GM19463 (cell line): ENCODE results near the gene DENND2A.
"Not testable (repeated sequence)": the region's sequence is repeated elsewhere in the genome, so short reads cannot be mapped to it uniquely, and the experiment has no call there.

ENCODE experiments used
- ATAC-seq: cut with Tn5 transposase; IDR thresholded peaks from one replicate; pipeline ENCODE4 v1.9.1; 2021; ENCODE audit warnings: mild to moderate bottlenecking, moderate library complexity; ENCODE audit not compliant: unreplicated experiment

The DENND2A gene, protein sequence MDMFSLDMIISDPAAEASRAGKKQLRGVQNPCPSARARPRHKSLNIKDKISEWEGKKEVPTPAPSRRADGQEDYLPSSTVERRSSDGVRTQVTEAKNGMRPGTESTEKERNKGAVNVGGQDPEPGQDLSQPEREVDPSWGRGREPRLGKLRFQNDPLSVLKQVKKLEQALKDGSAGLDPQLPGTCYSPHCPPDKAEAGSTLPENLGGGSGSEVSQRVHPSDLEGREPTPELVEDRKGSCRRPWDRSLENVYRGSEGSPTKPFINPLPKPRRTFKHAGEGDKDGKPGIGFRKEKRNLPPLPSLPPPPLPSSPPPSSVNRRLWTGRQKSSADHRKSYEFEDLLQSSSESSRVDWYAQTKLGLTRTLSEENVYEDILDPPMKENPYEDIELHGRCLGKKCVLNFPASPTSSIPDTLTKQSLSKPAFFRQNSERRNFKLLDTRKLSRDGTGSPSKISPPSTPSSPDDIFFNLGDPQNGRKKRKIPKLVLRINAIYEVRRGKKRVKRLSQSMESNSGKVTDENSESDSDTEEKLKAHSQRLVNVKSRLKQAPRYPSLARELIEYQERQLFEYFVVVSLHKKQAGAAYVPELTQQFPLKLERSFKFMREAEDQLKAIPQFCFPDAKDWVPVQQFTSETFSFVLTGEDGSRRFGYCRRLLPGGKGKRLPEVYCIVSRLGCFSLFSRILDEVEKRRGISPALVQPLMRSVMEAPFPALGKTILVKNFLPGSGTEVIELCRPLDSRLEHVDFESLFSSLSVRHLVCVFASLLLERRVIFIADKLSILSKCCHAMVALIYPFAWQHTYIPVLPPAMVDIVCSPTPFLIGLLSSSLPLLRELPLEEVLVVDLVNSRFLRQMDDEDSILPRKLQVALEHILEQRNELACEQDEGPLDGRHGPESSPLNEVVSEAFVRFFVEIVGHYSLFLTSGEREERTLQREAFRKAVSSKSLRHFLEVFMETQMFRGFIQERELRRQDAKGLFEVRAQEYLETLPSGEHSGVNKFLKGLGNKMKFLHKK

DNA sequence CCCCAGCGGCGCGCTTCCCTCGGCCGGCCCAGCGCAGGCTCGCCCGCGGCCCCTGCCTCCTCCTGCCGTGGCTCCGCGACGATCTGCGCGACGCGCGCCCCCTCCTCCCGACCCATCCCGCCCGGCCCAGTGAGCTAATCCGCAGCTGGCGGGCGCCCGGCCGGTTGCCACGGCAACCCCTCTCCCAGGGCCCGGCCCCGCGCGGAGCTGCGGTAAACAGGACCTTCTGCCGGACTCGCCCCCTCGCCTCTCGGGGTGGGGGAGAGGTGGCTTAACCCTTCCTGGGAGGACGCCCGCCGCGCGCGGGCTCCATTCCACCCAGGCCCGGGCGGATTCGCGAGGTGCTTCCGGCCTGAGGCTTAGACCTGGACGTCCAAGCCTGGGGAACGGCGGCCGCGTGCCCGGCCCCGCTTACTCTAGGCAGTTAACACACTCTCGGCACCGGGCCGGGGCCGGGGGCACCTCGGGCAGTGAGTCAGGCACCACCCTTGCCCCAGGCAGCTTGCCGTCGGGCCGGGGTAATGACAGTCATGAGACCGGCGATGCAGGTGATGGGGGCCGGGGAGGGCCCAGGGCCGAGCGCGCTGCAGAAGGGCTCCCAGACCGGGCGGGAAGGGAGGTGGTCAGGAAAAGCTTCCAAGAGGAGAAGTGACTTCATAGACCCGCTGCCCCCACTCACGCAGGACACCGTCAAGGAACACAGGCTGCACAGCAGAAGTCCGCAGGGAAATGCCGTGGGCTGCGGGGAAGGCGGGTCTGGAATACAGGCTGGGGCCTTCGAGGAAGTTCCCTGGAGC lies at the start of gene DENND2A:
Gene DENND2A, minus strand, starts transcription at position 87 of the 797 bp plus-strand sequence. CDS start 38,416 bp downstream, outside the sequence.
- ATAC-seq = no peak

GRCh38 chr7:140689199-140690152 lies 48.9 kb upstream of the DENND2A start:
- no peak for ATAC-seq

- no peak for ATAC-seq
Measured at GRCh38 chr7:140688341-140688740, 47.7 kb upstream of the DENND2A start.

DNA sequence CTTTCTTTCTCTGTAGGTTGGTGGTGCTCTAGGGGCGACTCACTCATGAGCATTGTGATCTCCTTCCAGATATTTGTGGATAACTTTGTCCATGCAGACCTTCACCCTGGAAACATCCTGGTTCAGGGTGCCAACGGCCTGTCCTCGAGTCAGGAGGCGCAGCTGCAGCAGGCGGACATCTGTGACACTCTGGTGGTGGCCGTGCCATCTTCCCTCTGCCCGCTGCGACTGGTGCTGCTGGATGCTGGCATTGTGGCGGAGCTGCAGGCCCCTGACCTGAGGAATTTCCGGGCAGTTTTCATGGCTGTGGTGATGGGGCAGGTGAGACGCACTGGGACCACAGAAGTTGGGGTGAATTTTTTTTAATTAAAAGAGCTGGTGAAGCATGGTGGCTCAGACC lies 46.3 kb upstream of the DENND2A start:
- no peak for ATAC-seq

- no peak for ATAC-seq
Measured at GRCh38 chr7:140685407-140686087, 44.9 kb upstream of the DENND2A start.

DNA sequence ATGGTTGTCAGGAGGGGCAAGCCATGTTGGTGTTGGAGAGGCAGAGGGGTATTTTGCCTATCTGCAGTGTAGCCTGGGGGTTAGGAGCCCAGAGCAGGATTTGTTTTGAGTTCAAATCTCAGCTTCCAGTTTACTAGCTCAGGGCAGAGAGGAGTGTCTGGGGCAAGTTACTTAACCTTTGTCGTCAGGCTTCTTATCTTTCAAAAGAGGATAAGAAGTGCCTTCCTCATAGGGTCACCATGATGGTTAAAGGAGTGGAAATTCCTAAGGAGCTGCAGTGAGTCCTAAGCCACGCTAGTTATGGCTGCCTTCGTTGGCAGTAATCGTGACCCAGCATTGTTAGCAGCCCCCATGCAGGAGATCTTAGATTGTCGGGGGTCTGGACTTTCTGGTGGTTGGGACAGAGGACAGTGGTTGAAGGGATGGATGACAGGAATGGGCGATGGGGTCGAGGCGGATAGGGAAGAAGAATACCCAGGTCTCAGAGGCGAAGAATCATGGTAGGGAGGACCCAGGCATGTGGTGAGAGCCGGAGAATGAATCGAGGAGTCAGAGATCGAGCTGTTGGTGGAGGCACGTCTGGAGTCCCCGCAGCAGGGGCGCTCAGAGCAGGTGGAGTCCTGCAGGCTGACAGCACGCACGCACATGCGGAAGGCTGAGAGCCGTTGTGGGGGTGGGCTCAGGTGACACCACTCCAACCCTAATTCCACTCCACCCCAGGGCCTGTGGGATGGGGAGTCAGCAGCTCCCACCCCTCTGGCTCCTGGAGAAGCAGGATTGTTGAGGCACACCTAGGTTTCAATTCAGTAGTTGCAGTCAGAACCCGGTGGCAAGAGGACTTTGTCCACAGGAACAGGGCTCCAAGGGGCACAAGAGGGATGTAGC lies 43.7 kb upstream of the DENND2A start:
- ATAC-seq = no peak

DNA sequence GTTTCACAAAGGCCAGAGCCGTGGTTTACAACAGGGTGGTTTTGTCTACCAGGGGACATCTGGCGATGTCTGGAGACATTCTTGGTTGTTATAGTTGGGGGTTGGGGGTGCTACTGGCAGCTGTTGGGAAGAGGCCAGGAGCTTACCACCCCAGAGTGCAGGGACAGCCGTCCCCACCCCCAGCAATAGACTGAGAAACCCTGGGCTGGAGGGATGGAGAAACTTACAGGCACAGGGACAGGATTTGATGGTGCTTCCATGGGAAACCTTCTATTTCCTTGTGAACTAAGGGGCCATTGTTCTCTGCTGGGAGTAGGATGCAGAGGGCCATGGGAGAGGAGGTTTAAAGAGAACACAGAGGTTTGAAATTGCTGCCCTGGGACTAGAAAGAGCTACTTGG lies 43.0 kb upstream of the DENND2A start:
- ATAC-seq = no peak

DNA sequence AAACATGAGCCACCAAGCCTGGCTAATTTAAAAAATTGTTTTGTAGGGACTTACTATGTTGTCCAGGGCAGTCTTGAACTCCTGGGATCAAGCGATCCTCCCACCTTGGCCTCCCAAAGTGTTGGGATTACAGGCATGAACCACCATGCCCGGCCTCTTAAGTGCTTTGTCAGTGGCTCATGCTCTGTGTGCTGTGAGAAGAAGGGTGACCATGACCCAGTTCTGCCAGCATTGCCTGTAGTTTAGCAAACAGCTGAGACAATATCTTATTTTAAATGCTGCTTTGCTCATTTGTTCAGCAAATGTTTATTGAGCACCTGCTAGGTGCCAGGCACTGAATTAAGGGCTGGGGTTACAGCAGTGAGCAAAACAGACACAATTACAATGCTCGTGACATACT lies 41.2 kb upstream of the DENND2A start:
- ATAC-seq = no peak

GRCh38 chr7:140680886-140681285 lies 40.3 kb upstream of the DENND2A start:
- no peak for ATAC-seq

GRCh38 chr7:140679186-140679585 lies 38.6 kb upstream of the DENND2A start:
- ATAC-seq = no peak

GRCh38 chr7:140678816-140679130 lies 38.2 kb upstream of the DENND2A start:
- ATAC-seq = no peak

DNA sequence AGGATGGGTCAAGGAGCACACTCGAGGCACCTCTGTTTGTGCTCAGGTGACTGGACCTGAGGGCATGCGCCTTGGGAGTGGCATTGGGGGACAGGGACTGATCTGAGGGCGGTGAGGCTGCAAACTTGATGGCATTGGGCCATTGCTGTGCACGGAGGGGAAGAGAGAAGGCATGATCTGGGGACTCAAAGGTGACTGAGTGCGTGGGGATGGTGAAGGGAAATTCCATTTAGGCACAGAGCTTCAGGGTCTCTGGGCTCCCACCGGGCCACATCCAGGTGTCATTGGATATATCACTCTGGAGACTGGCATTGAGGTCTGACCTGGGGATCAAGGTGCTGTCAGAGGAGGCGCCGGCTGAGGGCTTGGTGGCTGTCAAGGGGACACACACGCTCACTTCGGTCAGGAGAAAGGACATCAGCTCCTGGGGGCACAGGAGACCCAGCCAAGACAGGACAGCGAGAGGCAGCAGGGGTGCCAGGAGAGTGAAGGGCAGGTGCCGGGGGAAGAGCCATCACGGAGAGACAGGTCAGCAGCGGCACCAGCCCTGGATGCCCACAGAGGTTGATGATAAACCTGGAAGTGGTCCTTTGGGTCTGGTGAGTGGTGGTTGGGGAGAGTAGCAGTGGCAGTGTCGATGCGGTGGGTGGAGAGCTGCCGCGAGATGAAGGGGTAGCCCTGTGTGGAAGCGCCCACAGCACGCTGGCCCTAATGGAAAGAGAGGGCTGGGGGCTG lies 37.6 kb upstream of the DENND2A start:
- ATAC-seq = no peak

DNA sequence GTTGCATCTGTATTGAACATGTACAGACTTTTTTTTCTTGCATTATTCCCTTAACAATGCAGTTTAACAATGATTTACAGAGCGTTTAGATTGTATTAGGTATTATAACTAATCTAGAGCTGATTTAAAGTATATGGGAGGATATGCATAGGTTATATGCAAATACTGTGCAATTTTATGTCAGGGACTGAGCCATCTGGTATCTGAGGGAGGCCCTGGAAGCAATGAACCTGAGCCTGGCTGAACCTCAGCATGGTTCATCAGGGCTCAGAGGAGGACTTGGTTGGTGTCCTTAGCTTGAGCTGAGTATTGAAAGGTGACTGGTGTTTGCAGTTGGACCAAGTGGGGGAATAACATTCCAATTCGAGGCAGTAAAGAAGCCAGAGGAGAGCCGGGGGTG lies 36.9 kb upstream of the DENND2A start:
- no peak for ATAC-seq

DNA sequence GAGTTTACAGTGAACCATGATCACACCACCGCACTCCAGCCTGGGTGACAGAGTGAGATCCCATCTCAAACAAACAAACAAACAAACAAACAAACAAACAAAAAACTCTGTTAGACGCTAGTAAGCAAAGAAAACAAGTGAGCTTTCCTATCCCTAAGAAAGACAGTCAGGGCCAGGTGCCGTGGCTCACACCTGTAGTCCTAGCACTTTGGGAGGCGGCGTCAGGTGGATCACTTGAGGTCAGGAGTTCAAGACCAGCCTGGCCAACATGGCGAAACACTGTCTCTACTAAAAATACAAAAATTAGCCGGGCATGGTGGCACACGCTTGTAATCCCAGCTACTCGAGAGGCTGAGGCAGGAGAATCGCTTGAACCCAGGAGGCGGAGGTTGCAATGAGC lies 36.3 kb upstream of the DENND2A start:
- ATAC-seq = not testable (repeated sequence)

- peak; percentile 36 for ATAC-seq
Measured at GRCh38 chr7:140676306-140676705, 35.7 kb upstream of the DENND2A start.

- no peak for ATAC-seq
Measured at GRCh38 chr7:140675726-140676125, 35.1 kb upstream of the DENND2A start.

DNA sequence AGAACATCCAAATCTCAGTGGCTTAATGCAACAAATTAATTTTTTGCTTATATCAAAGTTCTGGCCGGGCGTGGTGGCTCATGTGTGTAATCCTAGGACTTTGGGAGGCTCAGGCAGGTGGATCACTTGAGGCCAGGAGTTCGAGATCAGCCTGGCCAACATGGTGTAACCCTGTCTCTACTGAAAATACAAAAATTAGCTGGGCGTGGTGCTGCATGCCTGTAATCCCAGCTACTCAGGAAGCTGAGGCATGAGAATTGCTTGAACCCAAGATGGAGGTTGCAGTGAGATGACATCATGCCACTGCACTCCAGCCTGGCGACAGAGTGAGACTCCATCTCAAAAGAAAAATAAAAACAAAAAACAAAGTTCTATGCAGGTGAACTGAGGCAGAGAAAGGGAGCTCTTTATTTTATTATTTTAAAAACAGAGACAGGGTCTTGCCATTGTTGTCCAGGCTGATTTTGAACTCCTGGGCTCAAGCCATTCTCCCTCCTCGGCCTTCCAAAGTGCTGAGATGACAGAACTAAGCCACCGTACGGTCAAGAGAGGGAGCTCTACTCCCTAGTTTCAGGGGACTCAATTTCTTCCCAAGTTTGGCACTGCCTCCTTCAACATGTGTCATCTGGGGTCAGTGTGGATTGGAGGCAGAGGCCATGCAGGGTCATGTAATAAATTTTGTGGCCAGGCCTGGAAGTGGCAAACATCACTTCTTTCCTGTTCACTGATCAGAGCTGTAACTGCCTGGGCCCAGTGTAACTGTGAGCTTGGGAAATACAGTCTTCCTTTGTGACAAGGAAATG lies 34.5 kb upstream of the DENND2A start:
- ATAC-seq = no peak
